ENCODE measurements around the gene ZNF19. TPM values are rescaled to one million over a fixed set of nuclear protein-coding genes. Genes with fewer than 3 reads are reported as not detected.

The ZNF19 gene
- total and polyA plus RNA-seq, 2 of the 8 experiments (the other 6 are each of a cell fraction or from before 2014, with no cell fraction given): 1.5 to 3.5 TPM

DNA sequence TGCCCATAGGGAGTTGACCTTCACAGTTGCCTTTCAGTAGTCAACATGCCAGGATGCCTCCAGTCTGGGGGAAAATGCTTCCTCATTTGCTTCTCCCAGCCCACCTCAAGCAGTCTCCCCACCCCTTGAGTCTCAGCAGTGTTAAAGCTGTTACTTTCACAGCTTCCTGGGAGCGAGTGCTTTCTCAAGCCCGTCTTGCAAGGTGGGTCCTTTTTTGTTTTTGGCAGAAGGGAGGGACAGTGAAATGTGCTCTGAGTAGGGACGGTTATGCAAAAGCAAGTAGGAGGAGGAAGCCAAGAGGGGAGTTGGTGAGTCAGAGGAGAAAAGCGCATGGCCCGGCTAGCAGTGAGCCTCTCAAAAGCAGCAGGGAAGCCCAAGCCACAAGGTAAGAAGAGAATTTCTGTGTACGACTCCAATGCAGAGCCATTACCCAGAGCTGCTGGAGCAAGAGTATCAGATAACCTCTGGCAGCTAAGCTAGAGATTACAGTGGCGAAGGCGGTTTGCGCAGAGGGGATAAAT, 37.0 kb upstream of the ZNF19 start, which contains the start of gene CHST4 (continued):
- TF ChIP-seq, protein P1, sequence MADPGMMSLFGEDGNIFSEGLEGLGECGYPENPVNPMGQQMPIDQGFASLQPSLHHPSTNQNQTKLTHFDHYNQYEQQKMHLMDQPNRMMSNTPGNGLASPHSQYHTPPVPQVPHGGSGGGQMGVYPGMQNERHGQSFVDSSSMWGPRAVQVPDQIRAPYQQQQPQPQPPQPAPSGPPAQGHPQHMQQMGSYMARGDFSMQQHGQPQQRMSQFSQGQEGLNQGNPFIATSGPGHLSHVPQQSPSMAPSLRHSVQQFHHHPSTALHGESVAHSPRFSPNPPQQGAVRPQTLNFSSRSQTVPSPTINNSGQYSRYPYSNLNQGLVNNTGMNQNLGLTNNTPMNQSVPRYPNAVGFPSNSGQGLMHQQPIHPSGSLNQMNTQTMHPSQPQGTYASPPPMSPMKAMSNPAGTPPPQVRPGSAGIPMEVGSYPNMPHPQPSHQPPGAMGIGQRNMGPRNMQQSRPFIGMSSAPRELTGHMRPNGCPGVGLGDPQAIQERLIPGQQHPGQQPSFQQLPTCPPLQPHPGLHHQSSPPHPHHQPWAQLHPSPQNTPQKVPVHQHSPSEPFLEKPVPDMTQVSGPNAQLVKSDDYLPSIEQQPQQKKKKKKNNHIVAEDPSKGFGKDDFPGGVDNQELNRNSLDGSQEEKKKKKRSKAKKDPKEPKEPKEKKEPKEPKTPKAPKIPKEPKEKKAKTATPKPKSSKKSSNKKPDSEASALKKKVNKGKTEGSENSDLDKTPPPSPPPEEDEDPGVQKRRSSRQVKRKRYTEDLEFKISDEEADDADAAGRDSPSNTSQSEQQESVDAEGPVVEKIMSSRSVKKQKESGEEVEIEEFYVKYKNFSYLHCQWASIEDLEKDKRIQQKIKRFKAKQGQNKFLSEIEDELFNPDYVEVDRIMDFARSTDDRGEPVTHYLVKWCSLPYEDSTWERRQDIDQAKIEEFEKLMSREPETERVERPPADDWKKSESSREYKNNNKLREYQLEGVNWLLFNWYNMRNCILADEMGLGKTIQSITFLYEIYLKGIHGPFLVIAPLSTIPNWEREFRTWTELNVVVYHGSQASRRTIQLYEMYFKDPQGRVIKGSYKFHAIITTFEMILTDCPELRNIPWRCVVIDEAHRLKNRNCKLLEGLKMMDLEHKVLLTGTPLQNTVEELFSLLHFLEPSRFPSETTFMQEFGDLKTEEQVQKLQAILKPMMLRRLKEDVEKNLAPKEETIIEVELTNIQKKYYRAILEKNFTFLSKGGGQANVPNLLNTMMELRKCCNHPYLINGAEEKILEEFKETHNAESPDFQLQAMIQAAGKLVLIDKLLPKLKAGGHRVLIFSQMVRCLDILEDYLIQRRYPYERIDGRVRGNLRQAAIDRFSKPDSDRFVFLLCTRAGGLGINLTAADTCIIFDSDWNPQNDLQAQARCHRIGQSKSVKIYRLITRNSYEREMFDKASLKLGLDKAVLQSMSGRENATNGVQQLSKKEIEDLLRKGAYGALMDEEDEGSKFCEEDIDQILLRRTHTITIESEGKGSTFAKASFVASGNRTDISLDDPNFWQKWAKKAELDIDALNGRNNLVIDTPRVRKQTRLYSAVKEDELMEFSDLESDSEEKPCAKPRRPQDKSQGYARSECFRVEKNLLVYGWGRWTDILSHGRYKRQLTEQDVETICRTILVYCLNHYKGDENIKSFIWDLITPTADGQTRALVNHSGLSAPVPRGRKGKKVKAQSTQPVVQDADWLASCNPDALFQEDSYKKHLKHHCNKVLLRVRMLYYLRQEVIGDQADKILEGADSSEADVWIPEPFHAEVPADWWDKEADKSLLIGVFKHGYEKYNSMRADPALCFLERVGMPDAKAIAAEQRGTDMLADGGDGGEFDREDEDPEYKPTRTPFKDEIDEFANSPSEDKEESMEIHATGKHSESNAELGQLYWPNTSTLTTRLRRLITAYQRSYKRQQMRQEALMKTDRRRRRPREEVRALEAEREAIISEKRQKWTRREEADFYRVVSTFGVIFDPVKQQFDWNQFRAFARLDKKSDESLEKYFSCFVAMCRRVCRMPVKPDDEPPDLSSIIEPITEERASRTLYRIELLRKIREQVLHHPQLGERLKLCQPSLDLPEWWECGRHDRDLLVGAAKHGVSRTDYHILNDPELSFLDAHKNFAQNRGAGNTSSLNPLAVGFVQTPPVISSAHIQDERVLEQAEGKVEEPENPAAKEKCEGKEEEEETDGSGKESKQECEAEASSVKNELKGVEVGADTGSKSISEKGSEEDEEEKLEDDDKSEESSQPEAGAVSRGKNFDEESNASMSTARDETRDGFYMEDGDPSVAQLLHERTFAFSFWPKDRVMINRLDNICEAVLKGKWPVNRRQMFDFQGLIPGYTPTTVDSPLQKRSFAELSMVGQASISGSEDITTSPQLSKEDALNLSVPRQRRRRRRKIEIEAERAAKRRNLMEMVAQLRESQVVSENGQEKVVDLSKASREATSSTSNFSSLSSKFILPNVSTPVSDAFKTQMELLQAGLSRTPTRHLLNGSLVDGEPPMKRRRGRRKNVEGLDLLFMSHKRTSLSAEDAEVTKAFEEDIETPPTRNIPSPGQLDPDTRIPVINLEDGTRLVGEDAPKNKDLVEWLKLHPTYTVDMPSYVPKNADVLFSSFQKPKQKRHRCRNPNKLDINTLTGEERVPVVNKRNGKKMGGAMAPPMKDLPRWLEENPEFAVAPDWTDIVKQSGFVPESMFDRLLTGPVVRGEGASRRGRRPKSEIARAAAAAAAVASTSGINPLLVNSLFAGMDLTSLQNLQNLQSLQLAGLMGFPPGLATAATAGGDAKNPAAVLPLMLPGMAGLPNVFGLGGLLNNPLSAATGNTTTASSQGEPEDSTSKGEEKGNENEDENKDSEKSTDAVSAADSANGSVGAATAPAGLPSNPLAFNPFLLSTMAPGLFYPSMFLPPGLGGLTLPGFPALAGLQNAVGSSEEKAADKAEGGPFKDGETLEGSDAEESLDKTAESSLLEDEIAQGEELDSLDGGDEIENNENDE (IDR thresholded peaks at IDR 0.05; ENCODE audit: insufficient replicate concordance, low read length): peak; percentile 61

Data from H1 (cell line).